Body of pancreas (tissue), 4 donors: ENCODE results near the gene CHST8. TPM values are rescaled to one million over a fixed set of nuclear protein-coding genes. Genes with fewer than 3 reads are reported as not detected.
"Not testable (repeated sequence)": the region's sequence is repeated elsewhere in the genome, so short reads cannot be mapped to it uniquely, and the experiment has no call there.

Experiments
- ATAC-seq: fragments of 150-250 bp; one replicate; pipeline ENCODE4 v1.9.1; 2016
- DNase-seq, 4 donors: peaks; one replicate each; pipeline ENCODE4 v3.0.0-alpha.2; 2019
- H3K27ac ChIP-seq, 4 donors: fragments of 200-600 bp; sonication (generic); 1 replicate in 3 of 4; 2 replicates in 1 of 4; pipeline versions ENCODE4 v1.5.1 to v1.6.1; 2016 to 2019; ENCODE audit warnings: mild to moderate bottlenecking in 1 of 4, mixed read lengths in 1 of 4, moderate library complexity in 1 of 4
- H3K27me3 ChIP-seq, 2 donors: fragments of 200-600 bp; sonication (generic); one replicate each; pipeline ENCODE4 v1.6.0; 2016; ENCODE audit warnings: mild to moderate bottlenecking in 1 of 2
- H3K36me3 ChIP-seq, 2 donors: fragments of 200-600 bp; sonication (generic); replicated peaks in 1 of 2; 2 replicates each; pipeline ENCODE4 v1.5.1; 2016; ENCODE audit warnings: low read depth in 2 of 2; ENCODE audit not compliant: insufficient read depth in 1 of 2
- H3K4me1 ChIP-seq: fragments of 200-600 bp; sonication (generic); one replicate; pipeline ENCODE4 v1.6.0; 2016
- H3K4me3 ChIP-seq, 2 donors: fragments of 200-600 bp; sonication (generic); 1 replicate in 1 of 2; 2 replicates in 1 of 2; pipeline ENCODE4 v1.5.1; 2016 to 2019
- H3K9me3 ChIP-seq, 3 donors: fragments of 200-600 bp; sonication (generic); 1 replicate in 2 of 3; 2 replicates in 1 of 3; pipeline ENCODE4 v1.5.1; 2016
- POLR2A ChIP-seq, 3 donors: fragments of 450-650 bp; IDR thresholded peaks; one replicate each; pipeline ENCODE4 v1.6.1; 2016; ENCODE audit warnings: antibody characterized with exemption in 3 of 3, mild to moderate bottlenecking in 2 of 3
- WGBS, 2 donors: methylation state at CpG; one replicate each; pipeline ENCODE4 v1.1.5; 2017; 5-methylcytosine and 5-hydroxymethylcytosine counted together
- intact Hi-C: fragments of 100-400 bp; cut with DNase I; formaldehyde crosslinking; loops from one replicate; pipeline ENCODE4 v1.15.1; 2023
- total RNA-seq, 2 donors: library from RNA; depleted of rRNA; stranded (reverse); fragments of >200 nt; gene quantifications; one replicate each; pipeline ENCODE4 v1.1.0, GENCODE V29; 2016
- TF ChIP-seq, protein P1 (sequence below), 7 experiments: fragments of 450-650 bp in 4 of 7; fragments of 200-600 bp in 3 of 7; sonication (generic) in 3 of 7; IDR thresholded peaks; one replicate each; pipeline ENCODE4 v1.5.1; 2016 to 2019; ENCODE audit warnings: antibody characterized with exemption in 7 of 7

CHST8 gene
- total RNA-seq, 2 donors from 2014 or later: 0.26 TPM; not detected in 1

- Histone ChIP-seq H3K9me3 (no peaks in the 10 kb centered on the region), H3K4me1 (no peaks in the 10 kb centered on the region), H3K36me3 (no peaks in the 10 kb centered on the region), H3K27ac (no peak overlapping the region), H3K4me3 (no peak overlapping the region), H3K27me3 (no peaks in the 10 kb centered on the region)
- TF ChIP-seq, protein P1, sequence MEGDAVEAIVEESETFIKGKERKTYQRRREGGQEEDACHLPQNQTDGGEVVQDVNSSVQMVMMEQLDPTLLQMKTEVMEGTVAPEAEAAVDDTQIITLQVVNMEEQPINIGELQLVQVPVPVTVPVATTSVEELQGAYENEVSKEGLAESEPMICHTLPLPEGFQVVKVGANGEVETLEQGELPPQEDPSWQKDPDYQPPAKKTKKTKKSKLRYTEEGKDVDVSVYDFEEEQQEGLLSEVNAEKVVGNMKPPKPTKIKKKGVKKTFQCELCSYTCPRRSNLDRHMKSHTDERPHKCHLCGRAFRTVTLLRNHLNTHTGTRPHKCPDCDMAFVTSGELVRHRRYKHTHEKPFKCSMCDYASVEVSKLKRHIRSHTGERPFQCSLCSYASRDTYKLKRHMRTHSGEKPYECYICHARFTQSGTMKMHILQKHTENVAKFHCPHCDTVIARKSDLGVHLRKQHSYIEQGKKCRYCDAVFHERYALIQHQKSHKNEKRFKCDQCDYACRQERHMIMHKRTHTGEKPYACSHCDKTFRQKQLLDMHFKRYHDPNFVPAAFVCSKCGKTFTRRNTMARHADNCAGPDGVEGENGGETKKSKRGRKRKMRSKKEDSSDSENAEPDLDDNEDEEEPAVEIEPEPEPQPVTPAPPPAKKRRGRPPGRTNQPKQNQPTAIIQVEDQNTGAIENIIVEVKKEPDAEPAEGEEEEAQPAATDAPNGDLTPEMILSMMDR (IDR thresholded peaks at IDR 0.05): no peak
- TF ChIP-seq POLR2A (IDR thresholded peaks at IDR 0.05): no peak
- intact Hi-C loops: no loop called here
- WGBS, 2 donors: 36 to 60% methylated on average over 3 of the region's 3 CpGs
- no peak for ATAC-seq
- DNase-seq: no peak
Measured at GRCh38 chr19:33693678-33694077, 71.9 kb downstream of the CHST8 start.

- intact Hi-C loops, ATAC-seq, H3K4me1 ChIP-seq, H3K36me3 ChIP-seq, H3K27me3 ChIP-seq, H3K27ac ChIP-seq, H3K9me3 ChIP-seq, H3K4me3 ChIP-seq, DNase-seq: not testable (repeated sequence)
- 93 to 94% methylated on average over 3 of the region's 3 CpGs for WGBS, 2 donors
Measured at GRCh38 chr19:33695547-33695946, 73.8 kb downstream of the CHST8 start.

DNA sequence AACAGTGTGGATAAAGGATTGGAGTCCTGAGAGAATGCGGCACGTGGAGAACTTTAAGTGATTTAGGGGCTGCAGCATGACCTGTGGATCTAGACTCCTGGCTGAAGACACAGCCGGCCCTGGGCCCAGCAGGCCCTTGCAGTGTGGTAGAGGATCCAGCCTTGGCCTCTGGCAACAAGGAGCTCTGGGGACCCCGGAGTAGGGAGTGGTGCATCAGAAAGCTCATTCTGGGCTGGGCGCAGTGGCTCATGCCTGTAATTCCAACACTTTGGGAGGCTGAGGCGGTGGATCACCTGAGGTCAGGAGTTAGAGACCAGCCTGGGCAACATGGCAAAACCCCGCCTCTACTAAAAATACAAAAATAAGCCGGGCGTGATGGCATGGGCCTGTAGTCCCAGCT, 76.0 kb downstream of the CHST8 start:
- ATAC-seq: no peak
- WGBS, 2 donors: 69 to 79% methylated on average over 8 to 9 of the region's 9 CpGs
- no peak overlapping the region for H3K4me3 ChIP-seq
- no peaks in the 10 kb centered on the region for H3K4me1 ChIP-seq
- no peaks in the 10 kb centered on the region for H3K36me3 ChIP-seq
- no peaks in the 10 kb centered on the region for H3K9me3 ChIP-seq
- H3K27ac ChIP-seq: no peak overlapping the region
- intact Hi-C loops: no loop called here
- TF ChIP-seq POLR2A (IDR thresholded peaks at IDR 0.05): no peak
- TF ChIP-seq, protein P1 (IDR thresholded peaks at IDR 0.05): no peak
- H3K27me3 ChIP-seq: no peaks in the 10 kb centered on the region
- DNase-seq: no peak

- intact Hi-C loops: no loop called here
- WGBS, 2 donors: 43 to 54% methylated on average over 11 to 14 of the region's 14 CpGs
- DNase-seq (no peak), ATAC-seq (no peak)
- Histone ChIP-seq H3K27ac (no peak overlapping the region), H3K36me3 (no peaks in the 10 kb centered on the region), H3K9me3 (no peaks in the 10 kb centered on the region), H3K4me1 (no peaks in the 10 kb centered on the region), H3K27me3 (no peaks in the 10 kb centered on the region), H3K4me3 (no peak overlapping the region)
- TF ChIP-seq POLR2A (IDR thresholded peaks at IDR 0.05): no peak
- TF ChIP-seq, protein P1 (IDR thresholded peaks at IDR 0.05): no peak
Measured at GRCh38 chr19:33698576-33699435, 77.1 kb downstream of the CHST8 start.

DNA sequence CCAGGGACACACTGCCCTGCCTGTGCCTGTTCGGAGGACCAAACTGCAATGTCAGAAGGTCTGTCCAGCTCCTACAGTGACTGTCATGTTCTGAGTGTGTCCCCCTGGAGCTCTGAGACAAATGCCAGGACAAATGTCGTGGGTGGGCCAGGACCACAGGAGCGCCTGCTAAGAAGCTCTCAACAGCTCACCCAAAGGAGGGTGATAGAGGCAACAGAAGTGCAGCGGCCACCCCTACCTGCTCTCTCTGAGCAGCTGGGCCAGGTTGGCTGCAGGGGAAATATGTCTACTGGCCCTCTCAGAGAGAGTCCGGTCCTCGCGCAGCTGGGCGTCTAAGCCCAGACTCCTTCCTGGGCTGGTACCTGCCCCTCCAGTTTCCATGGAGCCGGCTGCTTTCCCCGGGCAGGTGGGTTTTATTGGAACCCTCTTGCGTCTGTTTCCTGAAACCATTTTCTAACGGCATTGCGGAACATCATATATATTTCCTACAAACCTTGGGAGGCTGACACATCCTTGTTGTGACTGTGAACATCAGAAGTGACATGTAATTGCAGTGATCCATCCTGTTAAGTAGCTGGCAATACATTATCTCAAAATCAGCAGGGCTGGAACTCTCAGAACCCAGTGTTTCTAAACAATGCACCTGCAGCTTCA, 78.1 kb downstream of the CHST8 start:
- Histone ChIP-seq H3K36me3 (no peaks in the 10 kb centered on the region), H3K4me3 (no peak overlapping the region), H3K27me3 (no peaks in the 10 kb centered on the region), H3K4me1 (no peaks in the 10 kb centered on the region), H3K9me3 (no peaks in the 10 kb centered on the region), H3K27ac (no peak overlapping the region)
- intact Hi-C loops: no loop called here
- DNase-seq: no peak
- TF ChIP-seq, protein P1 (IDR thresholded peaks at IDR 0.05): no peak
- TF ChIP-seq POLR2A (IDR thresholded peaks at IDR 0.05): no peak
- no peak for ATAC-seq
- 68 to 82% methylated on average over 3 to 13 of the region's 13 CpGs for WGBS, 2 donors
